Spleen (tissue), 7 donors: Measurements from ENCODE around the gene DNAJC15.
"Not testable (repeated sequence)": the region's sequence is repeated elsewhere in the genome, so short reads cannot be mapped to it uniquely, and the experiment has no call there.

Source experiments
- CTCF ChIP-seq, 11 experiments: fragments of 200-600 bp in 7 of 11; fragments of 450-650 bp in 4 of 11; sonication (generic) in 4 of 11; IDR thresholded peaks in 8 of 11; conservative IDR thresholded peaks in 3 of 11; 1 replicate in 7 of 11; 2 replicates in 4 of 11; pipeline versions ENCODE4 v1.4.0 to v1.8.0; 2016 to 2021; ENCODE audit warnings: antibody characterized with exemption in 11 of 11, inconsistent platforms in 4 of 11, mild to moderate bottlenecking in 1 of 11
- POLR2A ChIP-seq, 3 donors: fragments of 450-650 bp; IDR thresholded peaks; one replicate each; pipeline ENCODE4 v1.5.1; 2017; ENCODE audit warnings: antibody characterized with exemption in 3 of 3, mild to moderate bottlenecking in 1 of 3
- POLR2AphosphoS5 ChIP-seq, 3 donors: sonication (generic); formaldehyde crosslinking; IDR thresholded peaks; one replicate each; pipeline ENCODE4 v1.5.1; 2017; ENCODE audit warnings: antibody characterized with exemption in 3 of 3
- donor health status: DM: no; HTN: no; CAD: no; lungs with moderate emphysema.
- donor health status: DM: no; HTN: no; CAD: no.
- donor health status: DM: no; HTN: no; CAD: no.

GRCh38 chr13:43040581-43041368 lies 17.4 kb downstream of the DNAJC15 start:
- TF ChIP-seq POLR2A (IDR thresholded peaks at IDR 0.05); CTCF (IDR thresholded peaks at IDR 0.05 in 8 of 11, conservative IDR thresholded peaks at IDR 0.05 in 3 of 11); POLR2AphosphoS5 (IDR thresholded peaks at IDR 0.05): not testable (repeated sequence)
